HepG2 (cell line): ENCODE measurements around the gene B4GALT7.
"Not testable (repeated sequence)": the region's sequence is repeated elsewhere in the genome, so short reads cannot be mapped to it uniquely, and the experiment has no call there.

Source experiments
- ATRX ChIP-seq: sonication (generic); formaldehyde crosslinking; IDR thresholded peaks from 2 replicates; pipeline ENCODE4 v1.4.0; 2020; ENCODE audit warnings: missing genetic modification reagents, borderline replicate concordance
- CEBPB ChIP-seq: IDR thresholded peaks from 2 replicates; pipeline ENCODE4 v1.6.1; 2011; ENCODE audit warnings: low read depth, low read length, improper control_type of control experiment, borderline replicate concordance
- CHD4 ChIP-seq: fragments of 200-600 bp; sonication (generic); IDR thresholded peaks from 2 replicates; pipeline ENCODE4 v1.7.0; 2017; ENCODE audit warnings: mild to moderate bottlenecking, low read length, borderline replicate concordance
- CREM ChIP-seq, 2 experiments: sonication (generic) in 1 of 2; formaldehyde crosslinking in 1 of 2; IDR thresholded peaks; 2 replicates each; pipeline versions ENCODE4 v1.4.0 to v1.6.1; 2016 to 2020; ENCODE audit warnings: antibody characterized with exemption in 1 of 2, mild to moderate bottlenecking in 1 of 2, missing genetic modification reagents in 1 of 2
- DMTF1 ChIP-seq: sonication (generic); formaldehyde crosslinking; IDR thresholded peaks from 2 replicates; pipeline ENCODE4 v1.4.0; 2020; ENCODE audit warnings: mild to moderate bottlenecking, missing genetic modification reagents
- NFATC3 ChIP-seq: sonication (generic); formaldehyde crosslinking; IDR thresholded peaks from 2 replicates; pipeline ENCODE4 v1.5.1; 2020; ENCODE audit warnings: mild to moderate bottlenecking, missing genetic modification reagents
- TAF1 ChIP-seq: sonication (generic); formaldehyde crosslinking; IDR thresholded peaks from 2 replicates; pipeline ENCODE4 v1.4.0; 2020; ENCODE audit warnings: missing genetic modification reagents
- THAP11 ChIP-seq: IDR thresholded peaks from 2 replicates; pipeline ENCODE4 v1.6.1; 2016; ENCODE audit warnings: missing biosample characterization, missing genetic modification reagents
- YY1 ChIP-seq: IDR thresholded peaks from 2 replicates; pipeline ENCODE4 v1.6.1; 2011; ENCODE audit warnings: low read length, low read depth, moderate library complexity, mild to moderate bottlenecking; ENCODE audit not compliant: insufficient read depth, insufficient replicate concordance
- ZNF460 ChIP-seq: sonication (generic); formaldehyde crosslinking; IDR thresholded peaks from 2 replicates; pipeline ENCODE4 v1.5.1; 2020; ENCODE audit warnings: missing genetic modification reagents, mild to moderate bottlenecking, borderline replicate concordance
- ZNF660 ChIP-seq: sonication (generic); formaldehyde crosslinking; IDR thresholded peaks from 2 replicates; pipeline ENCODE4 v1.5.1; 2020; ENCODE audit warnings: mild to moderate bottlenecking, low read depth, missing genetic modification reagents, borderline replicate concordance
- TF ChIP-seq, protein P1 (sequence below): sonication (generic); formaldehyde crosslinking; IDR thresholded peaks from 2 replicates; pipeline ENCODE4 v1.5.0; 2020; ENCODE audit warnings: mild to moderate bottlenecking, missing genetic modification reagents, moderate library complexity
- TF ChIP-seq, protein P2 (sequence below): sonication (generic); formaldehyde crosslinking; IDR thresholded peaks from 2 replicates; pipeline ENCODE4 v1.8.0; 2022; ENCODE audit warnings: mild to moderate bottlenecking, missing genetic modification reagents, moderate library complexity

GRCh38 chr5:177658542-177658941 is 58.6 kb downstream of the B4GALT7 start:
- TF ChIP-seq ZNF460 (CRISPR knock-in tag); CHD4; NFATC3 (CRISPR knock-in tag); TAF1 (CRISPR knock-in tag); CREM (IDR thresholded peaks at IDR 0.05); CREM (CRISPR knock-in tag; IDR thresholded peaks at IDR 0.05); DMTF1; ATRX (CRISPR knock-in tag); CEBPB; THAP11; YY1; ZNF660 (CRISPR knock-in tag): not testable (repeated sequence)
- TF ChIP-seq, protein P1, sequence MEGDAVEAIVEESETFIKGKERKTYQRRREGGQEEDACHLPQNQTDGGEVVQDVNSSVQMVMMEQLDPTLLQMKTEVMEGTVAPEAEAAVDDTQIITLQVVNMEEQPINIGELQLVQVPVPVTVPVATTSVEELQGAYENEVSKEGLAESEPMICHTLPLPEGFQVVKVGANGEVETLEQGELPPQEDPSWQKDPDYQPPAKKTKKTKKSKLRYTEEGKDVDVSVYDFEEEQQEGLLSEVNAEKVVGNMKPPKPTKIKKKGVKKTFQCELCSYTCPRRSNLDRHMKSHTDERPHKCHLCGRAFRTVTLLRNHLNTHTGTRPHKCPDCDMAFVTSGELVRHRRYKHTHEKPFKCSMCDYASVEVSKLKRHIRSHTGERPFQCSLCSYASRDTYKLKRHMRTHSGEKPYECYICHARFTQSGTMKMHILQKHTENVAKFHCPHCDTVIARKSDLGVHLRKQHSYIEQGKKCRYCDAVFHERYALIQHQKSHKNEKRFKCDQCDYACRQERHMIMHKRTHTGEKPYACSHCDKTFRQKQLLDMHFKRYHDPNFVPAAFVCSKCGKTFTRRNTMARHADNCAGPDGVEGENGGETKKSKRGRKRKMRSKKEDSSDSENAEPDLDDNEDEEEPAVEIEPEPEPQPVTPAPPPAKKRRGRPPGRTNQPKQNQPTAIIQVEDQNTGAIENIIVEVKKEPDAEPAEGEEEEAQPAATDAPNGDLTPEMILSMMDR = not testable (repeated sequence)
- TF ChIP-seq, protein P2, sequence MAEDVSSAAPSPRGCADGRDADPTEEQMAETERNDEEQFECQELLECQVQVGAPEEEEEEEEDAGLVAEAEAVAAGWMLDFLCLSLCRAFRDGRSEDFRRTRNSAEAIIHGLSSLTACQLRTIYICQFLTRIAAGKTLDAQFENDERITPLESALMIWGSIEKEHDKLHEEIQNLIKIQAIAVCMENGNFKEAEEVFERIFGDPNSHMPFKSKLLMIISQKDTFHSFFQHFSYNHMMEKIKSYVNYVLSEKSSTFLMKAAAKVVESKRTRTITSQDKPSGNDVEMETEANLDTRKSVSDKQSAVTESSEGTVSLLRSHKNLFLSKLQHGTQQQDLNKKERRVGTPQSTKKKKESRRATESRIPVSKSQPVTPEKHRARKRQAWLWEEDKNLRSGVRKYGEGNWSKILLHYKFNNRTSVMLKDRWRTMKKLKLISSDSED = not testable (repeated sequence)
